Astrocyte of the spinal cord (primary cell): ENCODE results near the gene YEATS2.

ENCODE experiments used
- DNase-seq: peaks from one replicate; pipeline ENCODE4 v3.0.0; 2011; ENCODE audit warnings: low read depth, low spot score
- H3K4me3 ChIP-seq: 2 replicates; pipeline ENCODE4 v1.5.1; 2011; ENCODE audit warnings: low read depth, mild to moderate bottlenecking, low read length, moderate library complexity
- in situ Hi-C: cut with HindIII; loops from 2 replicates; pipeline ENCODE4 v1.10.0; 2017; ENCODE audit warnings: low sequenced_read_pairs
- TF ChIP-seq, protein P1 (sequence below): IDR thresholded peaks from 2 replicates; pipeline ENCODE4 v1.5.1; 2012; ENCODE audit warnings: low read depth, mild to moderate bottlenecking, low read length, inconsistent platforms

The YEATS2 gene

DNA sequence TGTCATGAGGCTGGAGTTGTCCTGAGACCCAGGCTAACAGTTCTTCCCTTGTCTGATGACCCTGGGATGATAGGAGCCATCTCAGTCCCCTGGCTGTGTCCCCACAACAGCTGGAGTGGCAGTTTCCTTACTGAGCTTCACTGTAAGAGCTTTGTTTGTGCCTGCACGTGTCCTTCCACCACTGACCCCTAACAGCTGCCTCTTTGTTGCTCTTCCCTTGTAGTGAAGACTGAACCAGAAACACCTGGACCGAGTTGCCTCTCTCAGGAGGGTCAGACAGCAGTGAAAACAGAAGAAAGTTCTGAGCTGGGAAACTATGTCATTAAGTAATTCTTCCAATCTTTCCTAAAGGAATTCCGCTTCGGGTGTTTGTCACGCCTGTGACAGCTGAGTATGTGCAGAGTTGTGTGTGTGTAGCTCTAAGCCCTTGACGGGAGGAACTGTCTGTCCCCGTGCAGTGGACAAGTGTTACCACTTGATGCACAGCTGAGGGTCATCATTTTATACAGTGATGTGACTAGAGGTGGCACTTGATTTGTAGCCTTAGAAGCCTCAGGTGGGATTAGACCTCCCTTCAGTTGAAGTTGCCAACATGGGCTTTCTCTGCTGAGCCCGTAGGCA is 102.8 kb downstream of the YEATS2 start:
- TF ChIP-seq, protein P1, sequence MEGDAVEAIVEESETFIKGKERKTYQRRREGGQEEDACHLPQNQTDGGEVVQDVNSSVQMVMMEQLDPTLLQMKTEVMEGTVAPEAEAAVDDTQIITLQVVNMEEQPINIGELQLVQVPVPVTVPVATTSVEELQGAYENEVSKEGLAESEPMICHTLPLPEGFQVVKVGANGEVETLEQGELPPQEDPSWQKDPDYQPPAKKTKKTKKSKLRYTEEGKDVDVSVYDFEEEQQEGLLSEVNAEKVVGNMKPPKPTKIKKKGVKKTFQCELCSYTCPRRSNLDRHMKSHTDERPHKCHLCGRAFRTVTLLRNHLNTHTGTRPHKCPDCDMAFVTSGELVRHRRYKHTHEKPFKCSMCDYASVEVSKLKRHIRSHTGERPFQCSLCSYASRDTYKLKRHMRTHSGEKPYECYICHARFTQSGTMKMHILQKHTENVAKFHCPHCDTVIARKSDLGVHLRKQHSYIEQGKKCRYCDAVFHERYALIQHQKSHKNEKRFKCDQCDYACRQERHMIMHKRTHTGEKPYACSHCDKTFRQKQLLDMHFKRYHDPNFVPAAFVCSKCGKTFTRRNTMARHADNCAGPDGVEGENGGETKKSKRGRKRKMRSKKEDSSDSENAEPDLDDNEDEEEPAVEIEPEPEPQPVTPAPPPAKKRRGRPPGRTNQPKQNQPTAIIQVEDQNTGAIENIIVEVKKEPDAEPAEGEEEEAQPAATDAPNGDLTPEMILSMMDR = no peak
- no peak overlapping the region for H3K4me3 ChIP-seq
- in situ Hi-C loops = no loop called here
- DNase-seq = no peak

DNA sequence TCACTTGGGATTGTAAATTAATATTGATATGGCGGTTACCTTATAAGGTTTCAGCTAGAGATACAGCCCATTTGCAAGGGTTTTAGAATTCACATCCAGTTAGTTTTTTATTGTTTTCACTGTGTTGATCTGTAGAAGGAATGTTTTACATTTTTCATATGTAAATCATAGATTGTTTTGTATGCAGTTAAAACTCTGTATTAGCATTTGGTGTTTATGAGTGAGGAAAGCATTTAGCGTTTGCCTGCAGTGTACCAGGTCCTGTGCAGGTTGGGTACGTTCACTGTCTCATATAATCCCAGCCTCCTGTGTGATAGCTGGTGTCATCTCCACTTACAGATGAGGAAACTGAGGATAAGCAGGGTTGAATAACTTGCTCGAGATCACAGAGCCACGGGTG is 104.0 kb downstream of the YEATS2 start:
- no peak for DNase-seq
- TF ChIP-seq, protein P1 = no peak
- in situ Hi-C loops = no loop called here
- H3K4me3 ChIP-seq = no peak overlapping the region

DNA sequence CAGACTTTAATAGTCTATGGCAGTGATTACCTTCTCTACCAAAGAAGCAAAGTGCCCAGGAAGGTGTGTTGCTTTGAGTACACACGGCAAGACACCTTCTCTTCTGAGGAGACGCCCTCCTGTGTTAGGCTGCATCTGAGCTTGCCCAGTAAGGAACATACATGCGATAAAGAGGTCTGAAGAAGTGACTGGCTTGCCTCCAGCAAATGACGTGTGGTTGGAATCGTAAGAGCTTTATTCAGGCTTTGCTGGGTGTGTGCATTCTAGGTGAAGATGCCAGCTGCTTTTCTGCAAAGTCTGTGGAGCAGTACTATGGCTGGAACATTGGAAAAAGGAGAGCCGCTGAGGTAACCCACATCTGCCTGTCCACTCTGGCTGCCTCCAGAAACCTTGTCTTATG is 105.4 kb downstream of the YEATS2 start:
- no peak overlapping the region for H3K4me3 ChIP-seq
- in situ Hi-C loops = no loop called here
- no peak for DNase-seq
- TF ChIP-seq, protein P1 = no peak

DNA sequence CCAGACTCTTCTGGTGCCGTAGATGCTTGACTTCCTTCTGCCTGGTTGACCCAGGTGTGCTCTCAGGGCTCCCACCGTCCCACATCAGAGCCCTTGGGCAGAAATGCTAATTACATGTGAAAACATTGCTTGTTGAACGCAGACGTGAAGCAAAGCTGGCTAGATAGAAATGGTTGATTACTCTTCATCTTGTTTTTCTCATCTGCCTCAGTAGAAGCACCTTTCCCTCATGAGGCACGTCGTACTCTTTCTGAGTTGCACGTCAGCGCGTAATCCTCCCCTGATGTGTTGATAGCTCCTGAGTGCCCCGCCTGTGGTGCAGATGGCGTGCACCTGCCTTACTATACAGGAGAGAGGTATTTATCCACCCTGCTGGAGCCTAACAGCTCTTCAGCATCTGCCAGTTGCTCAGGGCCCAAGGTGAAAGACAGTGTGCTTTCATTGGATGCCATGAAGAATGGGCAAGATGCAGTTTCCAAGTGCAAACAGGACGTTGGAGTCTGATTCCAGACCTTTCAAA is 109.7 kb downstream of the YEATS2 start:
- in situ Hi-C loops = no loop called here
- H3K4me3 ChIP-seq = no peak overlapping the region
- TF ChIP-seq, protein P1 = no peak
- DNase-seq = no peak

DNA sequence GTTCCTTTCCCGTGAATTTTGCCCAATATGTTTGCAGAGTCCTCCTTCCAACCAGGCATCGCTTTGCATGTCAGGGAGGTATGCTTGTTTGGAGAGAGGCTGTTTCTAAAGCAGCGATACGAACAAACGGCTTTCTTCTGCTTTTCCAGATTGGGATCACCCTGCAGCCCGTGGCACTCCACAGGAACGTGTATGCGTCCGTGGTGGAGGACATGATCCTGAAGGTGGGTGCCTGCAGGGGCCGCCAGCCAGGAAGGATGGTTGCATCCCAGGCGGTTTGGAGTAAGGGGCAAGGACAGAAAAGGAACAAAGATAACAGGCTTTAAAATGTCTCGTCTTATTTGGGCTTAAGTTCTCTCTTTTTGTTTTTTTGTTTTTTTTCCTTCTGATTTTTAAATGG is 110.3 kb downstream of the YEATS2 start:
- no peak overlapping the region for H3K4me3 ChIP-seq
- TF ChIP-seq, protein P1 = no peak
- DNase-seq = no peak
- in situ Hi-C loops = no loop called here

DNA sequence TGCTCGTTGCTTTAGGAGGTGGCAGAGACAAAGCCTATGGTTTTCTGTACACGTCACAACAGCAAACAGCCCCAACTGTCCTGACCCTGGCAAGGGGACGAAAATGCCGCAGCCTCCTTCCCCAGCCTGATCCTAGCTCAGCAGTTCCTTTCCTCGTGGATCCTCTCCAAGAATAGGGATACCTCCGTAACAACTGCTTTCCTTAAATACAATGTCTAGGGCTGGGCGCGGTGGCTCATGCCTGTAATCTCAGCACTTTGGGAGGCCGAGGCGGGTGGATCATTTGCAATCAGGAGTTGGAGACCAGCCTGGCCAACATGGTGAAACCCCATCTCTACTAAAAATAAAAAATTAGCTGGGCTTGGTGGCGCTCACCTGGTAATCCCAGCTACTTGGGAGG is 110.8 kb downstream of the YEATS2 start:
- in situ Hi-C loops = no loop called here
- H3K4me3 ChIP-seq = no peak overlapping the region
- TF ChIP-seq, protein P1 = no peak
- no peak for DNase-seq
